ENCODE measurements around the gene RNF220.

The RNF220 gene

DNA sequence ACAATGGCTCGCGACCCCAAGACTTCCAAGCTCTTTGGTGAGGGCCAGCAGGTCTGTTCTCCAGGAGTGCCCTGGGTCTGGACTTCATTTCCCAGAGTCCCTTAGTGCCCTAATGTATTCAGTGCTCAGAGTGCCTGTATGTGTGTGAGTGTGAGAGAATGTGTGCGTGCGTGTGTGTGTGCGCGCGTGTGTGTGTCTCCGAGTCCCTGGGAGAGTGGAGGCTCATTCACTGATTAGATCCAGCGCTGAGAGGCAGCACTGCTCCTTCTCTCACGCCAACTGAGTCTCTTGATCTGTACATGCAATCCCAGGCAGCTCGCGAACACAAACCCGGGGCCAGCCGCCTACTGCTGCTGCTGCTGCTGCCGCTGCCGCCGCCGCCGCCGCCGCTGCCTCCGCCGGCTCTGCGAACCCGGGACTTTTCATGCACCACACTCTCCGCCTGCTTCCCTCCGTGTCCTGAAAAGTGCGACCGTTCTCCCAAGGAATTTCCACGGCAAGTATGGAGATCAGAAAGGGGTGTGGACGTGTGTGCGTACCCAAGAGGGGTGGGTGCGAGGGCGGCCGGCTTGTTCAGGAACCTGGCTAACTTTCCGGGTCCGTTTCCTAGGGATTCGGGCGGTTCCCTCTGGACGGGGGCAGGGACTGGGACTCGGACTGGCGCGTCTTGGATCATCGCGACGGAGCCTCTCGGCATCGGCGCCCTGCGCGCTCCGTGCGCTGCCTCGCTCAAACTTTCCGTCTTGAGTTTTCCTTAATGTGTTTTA, at the start of gene RNF220:
Gene RNF220 (plus strand): TSS at position 225 of the 767 bp plus-strand sequence.
- DNase-seq = no peak

DNA sequence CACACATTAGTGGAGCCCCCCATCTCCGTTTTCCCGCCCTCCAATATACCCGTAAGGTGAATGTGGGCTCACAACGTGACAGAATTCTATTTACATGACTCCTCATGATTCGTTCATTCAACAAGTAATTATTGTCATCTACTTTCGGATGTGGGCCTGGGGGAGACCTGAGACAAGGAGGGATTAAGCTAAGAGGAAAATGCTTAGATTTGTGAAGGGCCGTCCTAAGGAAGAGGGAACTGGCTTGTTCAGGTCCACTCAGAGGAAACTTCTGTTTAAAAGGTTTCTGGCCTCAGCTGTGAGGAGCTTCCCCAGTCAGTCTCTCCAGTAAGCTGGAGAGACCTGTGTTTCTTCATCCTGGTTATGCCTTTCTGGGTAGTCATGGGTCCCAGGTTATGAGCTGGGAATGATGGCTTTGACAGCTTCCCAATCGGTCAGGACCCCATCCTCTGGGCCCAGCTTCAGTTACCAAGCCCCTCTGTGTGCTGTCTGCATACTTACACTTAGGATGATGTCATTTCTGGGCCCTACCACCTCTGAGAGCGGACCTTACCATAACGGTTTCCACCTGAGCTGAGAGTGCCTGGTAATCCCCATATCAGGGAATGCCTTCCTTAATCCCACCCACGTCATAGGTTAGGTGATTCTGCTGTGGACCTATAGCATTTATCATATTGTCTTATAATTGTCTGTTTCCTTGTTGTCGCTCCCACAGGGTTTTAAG, 49.3 kb upstream of the RNF220 start:
- no peak for DNase-seq

DNA sequence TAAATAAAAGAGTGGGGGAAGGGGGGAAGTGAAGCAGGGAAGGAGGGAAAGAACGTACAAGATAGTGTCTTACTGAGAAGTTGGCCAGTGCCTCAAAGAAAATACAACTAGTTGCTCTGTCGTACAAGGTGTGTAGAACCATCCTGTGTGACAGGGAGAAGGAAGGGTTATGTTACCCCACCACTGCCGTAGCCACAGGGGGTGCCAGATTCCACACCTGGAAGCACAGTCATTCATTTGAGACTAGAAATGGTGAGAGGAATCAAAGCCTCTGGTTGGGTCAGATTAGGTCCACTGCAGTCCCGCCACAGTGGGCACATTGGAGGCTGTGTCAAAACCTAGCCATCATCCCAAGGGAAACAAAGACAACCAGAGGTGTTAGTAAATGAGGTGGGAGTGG, 47.3 kb upstream of the RNF220 start:
- no peak for DNase-seq

DNA sequence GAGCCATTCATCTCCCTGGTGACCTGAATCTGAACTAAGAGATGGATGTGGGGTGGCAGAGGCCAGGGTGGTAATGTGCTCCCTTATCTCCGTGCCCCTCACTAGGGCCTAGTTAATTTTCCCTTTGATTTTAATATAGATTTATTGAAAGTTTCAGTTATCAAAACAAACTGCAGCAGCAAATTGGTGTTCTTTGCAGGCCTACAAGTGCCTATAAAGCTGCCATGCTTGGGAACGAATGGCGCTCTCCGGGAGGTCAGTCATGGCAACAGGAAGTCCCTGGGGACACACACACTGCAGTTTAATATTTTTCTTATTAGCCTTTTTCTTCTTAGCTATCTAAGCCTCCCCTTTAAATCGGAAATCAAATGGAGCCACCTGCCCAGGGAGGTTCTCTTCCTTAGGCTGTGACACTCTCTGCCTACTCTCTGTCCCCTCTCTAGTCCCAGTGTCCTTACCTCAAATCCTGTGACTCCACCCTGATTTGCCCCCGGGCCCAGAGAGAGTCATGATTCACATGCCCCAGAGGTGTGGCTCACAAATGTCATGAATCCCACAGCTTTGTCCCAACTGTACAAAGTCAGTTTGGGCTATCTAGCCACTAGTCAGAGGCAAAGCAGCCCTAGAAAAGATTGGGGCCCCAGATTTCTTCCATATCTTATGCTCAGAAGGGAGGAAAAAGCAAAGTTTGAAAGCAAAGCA, 45.7 kb upstream of the RNF220 start:
- no peak for DNase-seq

DNA sequence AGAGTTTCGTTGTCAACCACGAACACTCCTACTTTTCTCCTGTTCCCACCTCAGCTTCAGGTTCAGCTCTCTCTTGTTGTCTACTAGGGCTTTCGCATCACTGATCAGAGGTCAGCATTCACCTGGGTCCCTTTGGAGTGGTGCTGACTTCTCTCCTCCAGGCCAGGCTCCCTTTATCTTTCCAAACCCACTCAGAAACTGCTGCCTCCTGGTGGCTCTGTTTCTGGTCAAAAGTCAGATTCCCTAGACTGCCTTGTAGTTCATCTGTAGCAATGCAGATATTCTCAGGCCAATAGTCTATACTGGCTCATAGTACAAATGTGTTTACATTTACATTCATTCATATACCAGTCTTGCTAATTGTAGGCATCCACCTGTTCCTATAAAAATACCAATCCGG, 43.6 kb upstream of the RNF220 start:
- no peak for DNase-seq

DNA sequence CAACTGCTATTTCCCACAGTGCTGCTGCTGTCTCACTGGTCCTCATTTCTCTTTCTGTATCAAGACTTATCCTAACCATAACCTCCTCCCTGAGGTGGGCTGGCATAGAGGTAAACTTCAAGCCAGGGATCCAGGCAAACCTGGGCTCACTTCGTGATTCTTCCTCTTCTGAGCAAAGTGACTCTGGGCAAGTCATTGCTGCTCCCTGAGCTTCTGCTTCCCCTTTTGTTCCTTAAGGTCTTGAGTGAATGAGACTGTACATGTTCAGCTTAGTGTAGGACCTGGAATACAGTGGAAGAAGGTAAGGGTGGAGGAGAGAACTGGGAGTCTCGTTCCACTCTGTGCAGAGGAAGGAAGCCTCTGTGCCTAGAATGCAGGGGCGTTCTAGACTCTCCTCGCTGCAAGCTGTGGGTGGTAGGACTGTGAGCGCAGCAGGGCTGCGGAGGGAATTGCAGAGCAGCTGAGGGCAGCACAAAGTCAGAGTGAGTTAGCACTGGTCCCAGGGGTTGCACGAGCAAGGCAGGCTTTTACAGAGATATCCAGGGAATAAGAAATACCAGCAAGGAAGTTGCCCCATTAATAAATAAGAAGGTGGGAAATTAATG, 38.6 kb upstream of the RNF220 start:
- DNase-seq = no peak

DNA sequence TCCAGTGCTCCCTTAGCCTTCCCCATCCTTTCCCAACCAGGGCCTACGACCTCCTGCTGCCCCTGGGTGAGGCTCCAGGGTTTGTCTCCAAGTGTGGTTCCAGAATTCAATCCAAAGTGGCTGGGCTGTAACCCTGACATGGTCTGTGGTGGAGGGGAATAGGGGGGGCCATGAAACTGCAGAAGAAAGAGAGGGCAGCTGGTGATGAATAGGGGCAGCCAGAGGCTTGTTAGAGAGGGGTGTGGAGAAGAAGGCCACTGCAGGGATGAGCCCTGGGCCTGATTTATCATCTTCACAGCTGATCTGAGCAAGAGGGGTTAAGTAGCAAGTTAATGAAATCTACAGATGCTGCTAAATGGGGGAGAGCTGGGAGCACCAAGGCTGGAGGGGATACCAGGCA, 37.1 kb upstream of the RNF220 start:
- no peak for DNase-seq

DNA sequence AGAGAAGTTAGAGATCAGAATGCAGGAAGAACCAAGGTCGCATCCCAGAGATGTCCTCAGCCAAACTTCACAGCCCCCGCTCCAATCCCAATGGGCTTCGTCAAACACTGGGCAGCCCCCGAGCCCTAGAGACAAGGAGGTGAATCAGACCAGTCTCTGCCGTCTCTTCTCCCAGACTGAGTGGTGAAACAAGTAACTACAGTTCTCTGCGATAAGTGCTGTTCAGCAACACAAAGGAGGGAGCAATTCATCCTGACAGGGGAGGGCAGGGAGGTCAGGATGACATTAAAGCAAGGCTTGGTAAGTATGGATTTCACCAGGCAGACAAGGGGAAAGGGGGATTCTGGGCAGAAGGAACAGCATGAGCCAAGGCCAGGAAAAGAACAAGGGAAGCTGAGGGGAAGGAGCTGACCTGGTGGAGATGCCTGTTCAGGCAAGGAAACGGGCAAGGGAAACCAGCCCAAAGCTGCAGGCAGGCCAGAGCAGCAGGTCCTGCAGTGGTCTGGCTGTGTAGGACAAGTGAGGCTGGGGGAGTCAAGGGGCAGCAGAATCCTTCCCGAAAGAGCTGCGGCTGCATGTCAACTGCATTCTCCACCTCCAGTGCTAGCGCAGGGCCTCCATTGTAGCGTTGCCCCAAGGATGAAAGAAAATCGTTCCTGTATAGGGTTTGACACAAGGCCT, 36.4 kb upstream of the RNF220 start:
- DNase-seq = no peak

DNA sequence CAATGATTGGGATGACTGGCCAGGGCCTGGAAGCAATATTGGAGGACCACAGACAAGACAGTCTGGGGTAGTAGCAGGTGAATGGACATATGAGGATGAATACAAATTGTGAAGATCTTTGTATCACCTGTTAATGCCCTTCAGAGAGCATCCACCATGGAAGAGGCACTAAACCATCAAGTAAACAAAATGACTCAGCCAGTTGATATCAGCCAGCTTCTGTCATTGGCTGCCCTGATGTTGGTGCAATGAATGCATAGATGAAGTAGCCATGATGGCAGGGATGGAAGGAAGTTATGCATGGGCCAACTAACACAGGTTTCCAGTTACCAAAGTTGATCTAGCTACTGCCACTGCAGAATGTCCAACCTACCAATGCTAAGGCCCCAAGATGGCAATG, 33.8 kb upstream of the RNF220 start:
- no peak for DNase-seq

DNA sequence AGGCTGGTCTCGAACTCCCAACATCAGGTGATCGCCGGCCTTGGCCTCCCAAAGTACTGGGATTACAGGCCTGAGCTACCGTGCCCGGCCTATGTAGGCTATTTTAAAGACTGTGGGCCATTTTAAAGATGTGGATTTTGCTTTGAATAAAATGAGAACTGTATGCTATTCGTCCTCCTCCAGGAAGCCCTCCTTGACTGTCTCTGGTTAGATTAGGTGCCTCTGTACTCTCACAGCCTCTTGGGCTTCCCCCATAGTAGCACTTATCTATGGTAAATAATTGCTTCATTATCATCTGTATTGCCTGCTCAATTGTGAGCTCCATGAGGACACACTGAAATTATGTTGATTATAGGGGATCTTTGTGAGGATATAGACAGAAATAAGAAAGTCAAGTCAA, 29.5 kb upstream of the RNF220 start:
- DNase-seq = no peak

DNA sequence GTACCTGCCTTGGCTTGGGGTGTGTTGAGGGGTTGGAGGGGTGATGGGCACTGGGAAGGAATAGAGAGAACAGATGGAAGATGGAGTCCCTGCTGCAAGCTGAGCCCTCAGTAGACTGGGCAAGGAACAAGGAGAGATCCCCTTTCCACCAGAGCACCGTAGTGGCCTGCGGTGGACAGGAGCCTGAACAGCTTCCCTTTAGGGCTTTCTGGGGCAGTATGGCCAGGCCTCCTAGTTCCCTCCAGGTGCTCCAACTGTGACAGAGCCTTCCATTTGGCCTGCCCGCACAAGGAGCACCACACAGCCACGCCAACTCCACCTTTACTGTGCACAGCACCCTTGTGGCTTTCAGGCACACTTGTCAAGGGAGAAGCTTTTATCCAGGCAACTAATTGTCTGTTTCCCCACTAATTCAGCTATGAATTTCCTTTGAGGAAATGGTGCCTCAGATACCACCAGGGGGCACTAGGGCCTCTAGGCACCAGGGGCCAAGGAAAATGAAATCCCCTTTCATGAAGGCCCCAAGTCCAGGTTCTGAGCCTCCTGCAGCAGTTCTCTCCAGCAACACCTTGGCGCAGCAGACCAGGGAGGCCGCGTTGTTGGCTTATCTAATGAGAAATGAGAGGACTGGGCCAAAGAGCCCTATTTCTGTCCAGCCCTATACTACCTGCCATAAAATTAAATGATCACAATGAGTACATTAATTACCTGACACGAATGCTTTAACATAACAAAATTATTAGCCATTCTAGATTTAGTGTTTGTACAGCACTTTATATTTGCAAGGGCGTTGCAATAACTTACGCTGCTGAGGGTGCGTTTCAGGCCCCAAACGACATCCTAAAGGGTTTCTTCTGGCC, 26.9 kb upstream of the RNF220 start:
- DNase-seq = no peak

DNA sequence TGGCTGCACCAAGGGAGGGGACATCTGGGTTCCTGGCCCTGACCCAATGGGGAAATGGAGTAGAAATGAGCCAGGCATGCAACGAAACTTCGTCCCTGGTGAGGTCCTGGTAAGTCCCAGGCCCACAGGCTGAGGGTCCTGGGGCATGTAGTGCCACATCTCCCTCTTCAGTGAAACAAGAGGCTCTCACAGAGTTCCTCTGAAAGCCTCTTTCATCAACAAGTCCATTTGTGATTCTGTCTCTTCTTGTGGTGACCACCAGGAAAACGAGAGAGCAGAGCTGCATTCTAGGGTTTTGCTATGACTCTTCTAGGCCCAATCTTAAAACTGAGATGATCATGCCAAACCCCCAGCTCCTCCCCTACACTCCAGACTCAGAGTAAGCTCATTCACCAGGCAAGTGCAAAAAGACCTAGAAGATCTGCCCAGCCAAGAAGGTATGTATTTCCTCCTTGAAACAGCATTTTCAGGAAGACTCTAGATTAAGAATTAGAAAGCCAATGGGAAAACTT, 24.3 kb upstream of the RNF220 start:
- DNase-seq = no peak

DNA sequence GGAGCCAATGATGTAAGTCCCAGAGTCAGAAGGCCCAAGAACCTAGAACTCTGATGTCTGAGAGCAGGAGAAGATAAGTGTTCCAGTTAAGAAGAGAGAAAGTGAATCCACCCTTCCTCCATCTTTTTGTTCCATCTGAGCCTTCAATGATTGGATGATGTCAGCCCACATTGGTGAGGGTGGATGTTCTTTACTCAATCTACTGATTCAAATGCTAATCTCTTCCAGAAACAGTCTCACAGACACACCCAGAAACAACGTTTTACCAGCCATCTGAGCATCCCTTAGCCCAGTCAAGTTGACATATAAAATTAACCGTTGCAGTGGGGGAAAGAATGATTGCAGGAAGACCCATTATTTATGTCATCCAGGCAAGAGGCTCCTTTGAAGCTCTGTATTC, 16.5 kb upstream of the RNF220 start:
- DNase-seq = no peak

DNA sequence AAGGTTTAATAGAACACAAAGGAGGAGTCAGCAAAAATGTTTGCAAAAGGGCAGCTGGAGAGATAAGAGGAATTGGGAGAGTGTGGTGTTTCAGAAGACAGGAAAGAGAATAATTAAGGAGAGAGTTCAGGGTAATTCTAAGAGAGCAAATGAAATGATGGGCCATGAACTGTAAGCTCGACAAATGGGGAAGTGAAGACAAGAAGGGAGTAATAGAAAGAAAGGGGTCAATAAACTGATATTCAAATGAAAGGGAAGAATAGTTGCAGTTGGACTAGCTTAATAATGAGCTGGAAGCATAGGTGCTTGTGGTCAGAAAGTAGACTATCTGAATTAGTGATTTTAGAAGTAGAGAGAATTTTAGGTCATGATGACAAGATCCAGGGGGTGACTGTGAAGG, 15.6 kb upstream of the RNF220 start:
- no peak for DNase-seq

DNA sequence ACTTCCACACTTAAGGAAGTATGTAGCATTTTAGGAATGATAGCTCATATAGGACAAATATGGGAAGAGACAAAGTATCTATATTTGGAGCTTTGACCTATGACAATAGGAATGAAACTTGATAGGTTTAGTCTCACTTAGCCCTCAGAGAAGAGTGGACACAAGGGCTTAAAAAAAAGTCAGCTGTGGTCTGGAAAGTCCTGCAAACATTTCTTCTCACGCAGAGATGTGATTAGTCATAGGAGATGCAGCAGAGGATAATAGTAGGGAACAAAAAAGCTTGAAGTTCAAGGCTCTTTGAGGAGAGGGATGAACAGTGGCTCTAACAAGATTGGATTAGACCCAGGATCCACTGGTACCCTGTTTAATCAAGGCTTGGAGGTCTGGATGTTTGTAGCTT, 14.8 kb upstream of the RNF220 start:
- no peak for DNase-seq

DNA sequence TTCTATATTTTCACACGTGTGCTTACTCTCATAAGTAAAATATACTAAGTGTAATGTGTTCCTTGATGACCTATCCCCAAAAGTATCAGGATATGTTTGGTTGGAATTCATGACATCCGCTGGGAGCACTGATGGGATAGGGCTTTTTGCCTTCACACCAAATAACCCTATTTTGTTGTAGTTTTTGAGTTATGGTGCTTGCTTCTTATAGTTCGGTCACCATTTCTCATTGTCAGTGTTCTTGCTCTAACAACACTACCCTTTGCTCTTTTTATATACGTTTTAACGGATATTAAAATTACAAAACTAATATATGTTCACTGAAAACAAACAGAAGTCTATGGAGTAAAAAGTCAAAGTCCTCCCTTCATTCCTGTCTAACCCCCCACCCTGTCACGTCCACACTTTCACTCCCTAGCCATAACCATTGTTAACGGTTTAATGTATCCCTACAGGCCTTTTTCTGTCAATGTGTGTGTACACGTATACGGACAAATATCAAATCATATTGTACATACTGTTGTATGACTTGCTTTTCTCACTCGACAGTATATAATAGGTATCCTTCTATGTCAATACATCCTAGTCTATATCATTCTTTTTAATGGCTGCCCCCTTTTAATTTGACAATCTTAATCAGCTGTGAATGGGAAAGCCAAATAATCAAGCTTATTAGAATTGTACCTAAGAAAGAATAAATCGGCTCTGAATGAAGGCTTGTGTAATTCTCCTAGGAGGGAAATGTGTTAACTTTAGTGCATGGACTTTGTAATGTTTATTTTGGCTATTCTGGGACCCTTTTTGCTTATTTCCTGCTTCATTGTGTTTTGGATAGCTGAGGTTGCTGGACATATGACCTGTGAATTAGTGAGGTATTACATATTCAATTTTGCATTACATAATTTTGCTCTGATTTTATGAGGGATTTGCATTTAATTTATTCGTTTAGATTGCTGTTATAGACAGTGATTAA, 3.5 kb upstream of the RNF220 start:
- no peak for DNase-seq

DNA sequence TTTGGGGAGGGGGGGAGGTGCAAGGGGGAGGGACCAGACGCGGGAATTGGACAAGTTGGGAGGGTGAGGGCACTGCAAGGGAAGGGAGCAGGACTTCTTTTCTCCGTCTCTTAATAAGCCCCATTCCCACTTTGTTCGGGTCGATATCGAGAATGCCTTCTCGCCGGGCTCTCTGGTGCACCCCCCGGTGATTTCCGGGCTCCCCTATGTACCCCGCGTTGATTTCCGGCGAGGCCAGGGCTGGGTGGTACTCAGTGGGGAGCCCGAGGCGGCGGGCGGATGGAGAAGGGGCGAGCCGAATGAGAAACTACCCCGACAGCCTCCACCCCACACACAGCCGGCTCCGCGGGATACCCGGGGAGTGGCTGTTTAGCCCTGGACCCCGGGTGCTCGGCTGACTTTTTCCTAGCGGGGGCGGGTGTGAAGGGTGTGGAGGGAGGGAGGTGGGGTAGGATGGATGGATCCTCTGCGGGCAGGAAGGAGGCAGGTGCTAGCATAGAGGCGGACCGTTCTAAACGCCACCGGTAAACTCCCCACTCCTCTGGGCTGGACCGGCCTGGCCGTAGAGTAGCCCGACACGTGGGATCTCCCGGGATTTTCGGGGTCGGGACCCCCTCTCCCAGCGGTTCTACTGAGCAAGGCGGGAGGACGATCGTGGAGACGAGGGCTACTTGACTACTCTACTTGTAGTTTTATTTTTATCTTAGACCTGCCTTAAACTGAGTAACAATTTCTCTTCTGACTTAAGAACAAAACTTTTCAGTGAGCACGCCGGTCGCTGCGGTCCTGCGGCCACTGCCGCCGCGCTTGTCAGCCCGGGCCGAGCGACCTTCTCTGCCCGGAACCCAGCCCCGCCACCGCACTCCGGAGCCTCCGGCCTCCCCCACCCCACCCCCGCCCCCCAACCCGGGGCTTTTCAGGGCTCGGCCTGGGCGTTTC, 1.0 kb downstream of the RNF220 start:
- DNase-seq = no peak

DNA sequence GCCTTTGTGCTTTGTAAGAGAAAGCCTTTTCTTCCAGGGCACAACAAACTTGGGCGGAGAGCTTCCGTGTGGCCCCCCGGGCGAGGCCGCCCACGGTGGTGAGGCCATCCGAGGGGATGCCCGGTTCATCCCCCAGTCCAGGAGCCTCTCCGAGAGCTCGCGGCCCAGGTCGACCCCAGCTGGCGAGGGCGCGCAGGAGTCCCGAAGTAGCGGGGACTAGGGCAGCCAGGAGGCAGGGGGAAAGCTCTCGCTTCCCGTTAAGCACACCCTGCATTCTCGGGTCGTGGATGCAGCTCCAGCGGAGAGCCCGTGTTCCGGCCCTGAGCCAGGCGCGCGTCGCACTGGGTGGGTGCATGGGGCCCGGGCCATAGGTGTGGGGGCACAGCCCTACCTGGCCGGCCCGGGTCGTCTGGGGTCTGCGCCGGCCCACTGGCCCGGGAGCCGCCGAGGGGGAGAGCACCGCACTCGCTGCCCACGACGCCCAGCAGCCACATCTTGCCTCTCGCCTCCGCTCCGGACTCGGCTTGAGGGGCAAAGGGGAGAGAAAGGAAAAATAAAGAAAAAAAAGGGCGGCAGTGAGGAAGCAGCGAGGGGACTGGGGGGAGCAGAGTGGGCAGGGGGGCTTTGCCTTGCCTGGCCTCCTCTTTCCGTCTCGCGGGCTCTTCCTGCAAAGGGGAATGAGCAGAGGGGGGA, 1.8 kb downstream of the RNF220 start:
- DNase-seq = no peak
